CD4-positive, alpha-beta T cell treated with Interleukin-1 beta for 1 hour (primary cell): ENCODE measurements around the gene SOSTDC1.
"Not testable (repeated sequence)": the region's sequence is repeated elsewhere in the genome, so short reads cannot be mapped to it uniquely, and the experiment has no call there.

Experiments used
- DNase-seq, 2 donors: peaks; one replicate each; pipeline ENCODE4 v3.0.0-alpha.2; 2020 to 2022

SOSTDC1 gene, protein sequence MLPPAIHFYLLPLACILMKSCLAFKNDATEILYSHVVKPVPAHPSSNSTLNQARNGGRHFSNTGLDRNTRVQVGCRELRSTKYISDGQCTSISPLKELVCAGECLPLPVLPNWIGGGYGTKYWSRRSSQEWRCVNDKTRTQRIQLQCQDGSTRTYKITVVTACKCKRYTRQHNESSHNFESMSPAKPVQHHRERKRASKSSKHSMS

GRCh38 chr7:16465469-16466361, at the start of gene SOSTDC1:
SOSTDC1 (minus strand) TSS chr7:16465738; CDS start chr7:16465668, 70 bp downstream.
- DNase-seq = no peak

- DNase-seq = no peak
These were observed 49.2 kb upstream of the SOSTDC1 start for GRCh38 chr7:16514729-16515128.

DNA sequence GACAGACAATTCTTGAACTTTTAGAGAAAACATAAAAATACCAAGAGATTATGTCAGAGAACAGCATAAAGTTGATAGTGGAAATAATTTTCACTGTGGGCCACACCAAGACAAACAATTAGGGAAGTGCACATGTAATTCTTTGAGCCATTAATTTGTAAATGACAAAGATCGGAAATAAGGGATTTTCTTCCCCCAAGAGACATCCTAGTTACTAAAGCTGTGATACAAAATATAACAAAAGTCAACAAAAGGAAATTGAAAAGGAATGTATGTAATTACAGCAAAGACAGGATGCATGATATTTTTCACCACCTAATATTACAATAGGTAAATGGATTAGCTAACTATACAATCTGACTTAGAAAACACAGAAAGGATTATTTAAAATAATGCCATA, 48.7 kb upstream of the SOSTDC1 start:
- no peak for DNase-seq

DNA sequence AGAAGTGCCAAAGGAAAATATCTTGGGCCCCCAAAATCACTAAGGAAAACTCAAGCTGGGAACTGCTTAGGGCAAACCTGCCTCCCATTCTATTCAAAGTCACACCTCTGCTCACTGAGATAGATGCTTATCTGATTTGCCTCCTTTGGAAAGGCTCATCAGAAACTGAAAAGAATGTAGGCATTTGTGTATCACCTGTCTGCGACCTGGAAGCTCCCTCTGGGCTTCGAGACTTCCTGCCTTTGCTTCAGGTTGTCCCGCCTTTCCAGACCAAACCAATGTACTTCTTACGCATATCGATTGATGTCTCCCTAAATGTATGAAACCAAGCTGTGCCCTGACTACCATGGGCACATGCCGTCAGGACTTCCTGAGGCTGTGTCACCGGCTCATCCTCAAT, 46.6 kb upstream of the SOSTDC1 start:
- DNase-seq = no peak

DNA sequence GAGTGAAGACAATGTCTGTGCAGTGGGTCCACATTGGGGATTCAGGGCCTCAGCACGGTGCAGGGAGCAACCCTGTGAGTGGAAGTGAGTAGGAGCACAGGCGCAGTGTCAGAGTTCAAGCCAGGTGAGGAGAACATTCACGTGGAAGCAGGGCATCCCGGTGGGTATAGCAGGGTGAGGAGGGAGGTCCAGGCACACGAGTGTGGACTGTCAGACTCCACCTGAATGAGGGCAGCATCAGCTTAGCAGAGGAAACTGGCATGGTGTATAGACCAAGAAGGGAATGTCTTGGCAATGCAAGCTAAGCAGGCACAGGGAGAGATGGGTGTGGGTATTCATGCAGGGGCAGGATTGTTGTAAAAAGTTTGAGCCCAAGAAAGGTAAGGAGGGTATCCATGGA, 45.8 kb upstream of the SOSTDC1 start:
- DNase-seq = no peak

GRCh38 chr7:16509829-16510228, 44.3 kb upstream of the SOSTDC1 start:
- DNase-seq = no peak

- not testable (repeated sequence) for DNase-seq
These were observed 40.9 kb upstream of the SOSTDC1 start for GRCh38 chr7:16506422-16506821.

- no peak for DNase-seq
These were observed 38.5 kb upstream of the SOSTDC1 start for GRCh38 chr7:16504019-16504418.

DNA sequence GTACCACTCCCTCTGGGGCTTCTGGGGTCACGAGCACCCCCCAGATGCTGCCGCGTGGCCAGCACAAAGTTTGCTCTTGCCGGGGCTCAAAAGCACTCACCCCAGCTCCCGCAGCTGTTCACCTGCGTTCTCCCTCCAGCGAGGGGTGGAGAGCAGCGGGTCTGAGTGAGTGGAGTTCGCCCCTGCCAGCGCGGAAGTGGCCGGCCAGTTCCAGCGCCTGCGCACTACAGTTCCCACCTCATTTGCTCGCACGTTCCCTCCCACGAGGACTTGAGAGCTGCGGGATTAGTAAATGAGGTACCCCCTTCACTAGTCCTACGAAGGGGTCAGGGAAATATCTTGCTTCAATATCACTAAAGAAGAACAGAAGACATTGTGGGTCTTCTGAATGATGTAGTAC, 36.8 kb upstream of the SOSTDC1 start:
- DNase-seq = no peak

DNA sequence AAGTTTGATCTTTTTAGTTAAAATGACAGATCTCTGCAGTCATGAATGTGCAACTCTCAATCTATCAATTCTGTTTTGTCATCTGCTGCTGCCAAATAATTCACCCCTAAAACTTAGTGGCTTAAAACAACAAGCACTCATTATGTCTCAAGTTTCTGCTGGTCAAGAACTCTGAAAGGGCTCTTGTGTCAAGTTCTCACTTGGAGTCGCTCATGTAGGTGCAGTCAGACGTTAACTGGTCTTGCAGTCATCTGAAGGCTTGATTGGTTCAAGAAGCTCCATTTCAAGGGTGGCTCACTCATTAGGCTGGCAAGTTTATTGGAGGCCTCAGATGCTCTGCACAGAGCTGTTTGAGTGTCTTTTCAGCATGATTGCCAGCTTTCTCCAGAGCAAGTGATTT, 32.6 kb upstream of the SOSTDC1 start:
- DNase-seq = no peak

- DNase-seq = no peak
These were observed 29.6 kb upstream of the SOSTDC1 start for GRCh38 chr7:16494955-16495719.

DNA sequence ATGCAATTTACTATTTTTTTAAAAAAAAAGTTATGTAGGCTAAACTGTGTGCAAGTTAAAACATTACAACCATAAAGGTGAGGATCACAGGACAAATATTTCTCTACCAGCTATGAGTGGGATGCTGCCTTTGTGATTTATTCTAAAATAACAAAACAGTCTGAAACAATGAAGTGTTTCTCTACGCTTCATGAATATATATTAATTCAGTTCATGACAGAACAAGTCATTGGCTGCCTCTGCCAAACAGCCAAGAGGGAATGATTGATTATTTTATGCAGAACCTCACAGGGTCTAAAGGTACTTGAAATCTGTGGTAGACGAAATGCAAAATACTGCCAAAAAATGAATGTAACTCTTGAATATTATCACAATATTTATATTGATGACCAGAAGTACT, 29.0 kb upstream of the SOSTDC1 start:
- DNase-seq = no peak

DNA sequence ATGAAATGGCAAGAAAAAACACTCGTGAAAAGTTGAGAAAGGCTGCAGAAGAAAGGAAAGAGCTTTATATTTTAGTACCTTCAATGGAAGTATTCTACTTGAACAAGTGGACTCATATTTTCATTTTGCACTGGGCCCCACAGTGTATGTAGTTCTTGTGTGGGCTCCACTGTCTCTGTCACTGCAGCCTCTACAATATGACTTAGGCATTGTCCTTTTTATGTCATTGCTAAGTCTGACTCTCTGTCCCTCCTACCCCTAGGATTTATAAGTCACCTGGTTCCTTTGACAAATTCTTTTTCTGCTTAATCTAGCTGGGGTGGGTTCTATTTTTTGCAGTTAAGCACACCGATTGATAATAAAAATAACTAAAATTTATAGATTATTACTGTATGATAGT, 27.7 kb upstream of the SOSTDC1 start:
- DNase-seq = no peak

DNA sequence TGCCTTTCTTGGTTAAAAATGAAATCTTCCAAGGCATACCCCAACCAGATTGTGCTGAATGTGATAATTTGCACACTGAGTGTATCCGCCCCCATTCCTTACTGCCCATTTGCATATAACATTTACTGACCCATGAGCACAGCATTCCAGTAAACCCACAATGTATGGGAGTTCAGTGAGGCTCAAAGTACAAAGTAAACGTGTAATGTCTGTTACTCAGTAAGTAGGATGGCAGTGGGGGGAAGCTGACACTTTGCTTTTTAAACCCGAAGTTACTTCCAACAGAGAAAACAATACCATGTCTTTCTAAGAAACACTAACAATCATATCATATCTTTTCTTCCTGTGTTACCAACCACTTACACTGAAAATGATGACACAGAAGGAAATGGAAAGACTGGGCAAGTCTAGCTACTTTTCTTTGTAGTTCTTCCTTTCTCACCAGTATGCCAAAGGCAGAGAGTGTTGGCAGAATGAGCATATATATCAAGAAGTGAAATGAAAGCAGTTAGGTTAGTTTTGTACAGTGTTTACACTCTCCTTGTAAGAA, 27.1 kb upstream of the SOSTDC1 start:
- DNase-seq = no peak

DNA sequence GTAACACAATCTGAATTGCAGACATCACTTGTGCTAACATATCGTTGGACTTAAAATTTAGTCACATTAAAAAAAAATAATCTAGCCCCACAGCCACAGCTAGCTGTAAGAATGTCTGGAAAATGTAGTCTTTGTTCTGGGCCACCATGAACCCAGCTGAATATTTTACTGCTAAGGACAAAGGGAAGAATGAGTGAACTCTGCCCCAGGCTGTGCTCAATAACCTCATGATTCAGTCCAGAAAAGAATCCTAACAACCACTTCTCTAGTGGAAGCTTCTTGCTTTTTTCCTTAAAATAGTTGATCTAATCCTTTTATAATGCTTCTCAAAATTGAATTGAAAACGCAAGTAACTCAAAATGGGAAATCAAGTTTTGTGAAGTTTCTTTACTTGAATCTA, 25.6 kb upstream of the SOSTDC1 start:
- no peak for DNase-seq

GRCh38 chr7:16484453-16485158, 19.1 kb upstream of the SOSTDC1 start:
- DNase-seq = no peak

DNA sequence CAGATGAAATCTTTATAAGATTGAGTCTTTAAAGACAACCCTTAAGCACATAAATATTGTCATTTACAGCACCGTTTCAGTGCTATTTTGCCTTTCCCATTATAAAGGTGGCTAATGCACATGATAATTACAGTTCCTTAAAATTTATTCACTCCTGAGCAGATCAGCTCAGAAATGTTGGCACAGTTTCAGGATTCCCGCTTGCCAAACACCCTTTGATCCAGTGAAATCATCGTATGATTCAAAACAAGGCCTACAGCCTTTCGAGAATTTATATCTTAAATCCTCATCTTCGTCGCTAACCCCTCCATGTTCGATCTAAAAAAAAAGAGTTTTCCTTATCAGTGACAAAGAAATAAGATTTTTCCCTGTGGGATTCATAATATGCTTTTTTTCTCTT, 14.1 kb upstream of the SOSTDC1 start:
- no peak for DNase-seq

GRCh38 chr7:16479161-16479560, 13.6 kb upstream of the SOSTDC1 start:
- DNase-seq = no peak

DNA sequence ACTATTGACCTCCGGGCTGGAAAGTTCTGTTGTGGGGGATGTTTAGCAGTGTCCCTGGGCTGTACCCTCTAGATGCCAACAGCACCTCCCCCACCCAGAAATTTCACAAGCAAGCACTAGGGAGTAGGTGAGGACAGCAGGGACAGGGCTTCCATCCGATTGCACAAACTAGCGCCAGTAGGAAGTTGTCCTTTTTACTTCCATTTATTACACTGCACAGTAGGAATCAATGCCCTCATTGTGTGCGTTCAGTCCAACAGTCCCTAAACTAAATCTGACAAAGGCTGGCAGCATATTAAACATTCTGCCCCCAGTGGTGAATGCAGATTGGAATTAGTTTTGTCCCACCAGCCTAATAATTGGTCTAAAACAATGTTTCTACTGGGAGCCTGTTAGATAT, 6.4 kb upstream of the SOSTDC1 start:
- no peak for DNase-seq

DNA sequence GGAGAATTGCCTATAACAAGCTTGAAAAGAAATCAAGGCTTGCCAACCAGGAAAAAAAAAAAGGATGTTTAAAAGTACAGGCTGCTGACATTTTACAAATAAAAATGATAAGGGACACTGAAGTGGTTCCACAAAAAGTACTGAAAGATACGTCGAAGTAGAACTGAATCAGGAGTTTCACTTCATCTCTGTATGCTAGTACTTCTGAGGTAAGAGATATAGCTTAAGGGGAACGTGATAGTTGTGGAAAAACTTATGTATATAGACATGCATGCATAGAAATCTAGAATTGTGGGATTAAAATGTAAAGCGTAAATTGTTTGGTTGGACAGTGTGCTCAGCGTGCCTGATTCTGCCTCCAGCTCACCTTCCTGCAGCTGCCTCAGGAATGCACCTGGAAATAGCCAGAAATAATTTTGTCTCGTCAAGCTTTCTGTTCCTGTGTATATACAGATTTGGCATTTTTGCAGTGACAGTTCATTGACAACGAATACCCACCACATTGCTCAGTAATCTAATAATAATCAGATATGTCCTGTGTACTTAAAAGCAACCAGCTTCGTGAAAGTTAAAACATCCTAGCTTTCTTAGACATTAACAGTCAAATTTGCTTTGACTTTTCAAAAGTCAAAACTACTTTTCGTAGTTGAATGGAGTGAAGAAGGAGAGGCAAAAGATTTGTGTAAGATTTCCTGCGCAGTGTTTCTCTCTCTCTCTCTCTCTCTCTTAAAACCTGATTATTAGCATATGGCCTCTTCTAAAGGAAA, 1.4 kb downstream of the SOSTDC1 start:
- no peak for DNase-seq

DNA sequence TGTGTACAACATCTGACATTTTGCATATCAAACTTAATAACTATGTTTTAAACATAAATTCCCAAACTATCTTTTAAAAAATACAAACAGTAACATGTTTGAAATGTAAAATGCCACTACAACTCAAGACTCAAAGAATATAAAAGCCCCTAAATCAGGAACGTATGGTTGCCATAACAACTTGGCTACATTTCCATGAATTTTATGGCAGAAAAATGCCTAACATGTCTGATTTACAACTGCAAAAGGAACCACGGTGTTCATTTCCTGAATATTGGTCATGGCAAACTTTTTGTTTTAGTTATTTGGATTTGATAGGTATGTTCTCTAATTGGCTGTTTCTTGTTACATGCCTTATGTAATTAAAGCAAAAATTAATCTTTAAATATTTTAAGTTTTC, 2.0 kb downstream of the SOSTDC1 start:
- DNase-seq = no peak

GRCh38 chr7:16462431-16462889, 3.1 kb downstream of the SOSTDC1 start:
- DNase-seq = no peak
